ENCODE results near the gene GUCA1C. TPM values are rescaled to one million over a fixed set of nuclear protein-coding genes. Genes with fewer than 3 reads are reported as not detected.

The GUCA1C gene
- polyA plus RNA-seq, 1 donor (not counting 4 experiments of a cell fraction or from before 2014, with no cell fraction given): 0.26 TPM

- H3K4me1 ChIP-seq (ENCODE audit: control insufficient read depth, extremely low read depth, insufficient read depth, low read length): no peaks in the 10 kb centered on the region
- dilution Hi-C loops (cut with MboI; ENCODE audit: extremely low pct_ligation_motif_present, low sequenced_read_pairs): no loop called here
- no peak overlapping the region for H3K9ac ChIP-seq (ENCODE audit: control insufficient read depth, extremely low read depth, insufficient read depth, low read length)
- H3K79me2 ChIP-seq (ENCODE audit: control insufficient read depth, insufficient read depth, low read length): no peaks in the 10 kb centered on the region
- H3K9me3 ChIP-seq (ENCODE audit: control insufficient read depth, low read depth, low read length): no peaks in the 10 kb centered on the region
- TF ChIP-seq EZH2 (IDR thresholded peaks at IDR 0.05; ENCODE audit: low read length) (no peak), CTCF (optimal IDR thresholded peaks at IDR 0.05 in 1 of 3, IDR thresholded peaks at IDR 0.05 in 1 of 3, conservative IDR thresholded peaks at IDR 0.05 in 1 of 3; ENCODE audit: extremely low read depth in 1 of 3, insufficient read depth in 2 of 3, low read length in 3 of 3) (no peak)
- H3K9me1 ChIP-seq (ENCODE audit: control insufficient read depth, extremely low read depth, insufficient read depth, low read length): no peaks in the 10 kb centered on the region
- no peaks in the 10 kb centered on the region for H3K36me3 ChIP-seq (ENCODE audit: control insufficient read depth in 2 of 2, extremely low read depth in 1 of 2, insufficient read depth in 2 of 2, low read length in 2 of 2)
- FAIRE-seq (no peak), DNase-seq (ENCODE audit: low read depth, low spot score) (no peak)
- H3K27ac ChIP-seq (ENCODE audit: control insufficient read depth, insufficient read depth, low read length): no peak overlapping the region
- H2AFZ ChIP-seq (ENCODE audit: control insufficient read depth, low read length): no peak overlapping the region
- no peaks in the 10 kb centered on the region for H4K20me1 ChIP-seq (ENCODE audit: control insufficient read depth, extremely low read depth, insufficient read depth, low read length)
- H3K27me3 ChIP-seq (ENCODE audit: control insufficient read depth, extremely low read depth, insufficient read depth, low read length): no peaks in the 10 kb centered on the region
- H3K4me3 ChIP-seq (ENCODE audit: control insufficient read depth in 2 of 3, extremely low read depth in 1 of 3, insufficient read depth in 2 of 3, low read depth in 1 of 3, low read length in 3 of 3): no peak overlapping the region
- no peak overlapping the region for H3K4me2 ChIP-seq (ENCODE audit: control insufficient read depth, extremely low read depth, insufficient read depth, low read depth, low read length)
Observed at GRCh38 chr3:108972482-108972881, 18.8 kb upstream of the GUCA1C start.

DNA sequence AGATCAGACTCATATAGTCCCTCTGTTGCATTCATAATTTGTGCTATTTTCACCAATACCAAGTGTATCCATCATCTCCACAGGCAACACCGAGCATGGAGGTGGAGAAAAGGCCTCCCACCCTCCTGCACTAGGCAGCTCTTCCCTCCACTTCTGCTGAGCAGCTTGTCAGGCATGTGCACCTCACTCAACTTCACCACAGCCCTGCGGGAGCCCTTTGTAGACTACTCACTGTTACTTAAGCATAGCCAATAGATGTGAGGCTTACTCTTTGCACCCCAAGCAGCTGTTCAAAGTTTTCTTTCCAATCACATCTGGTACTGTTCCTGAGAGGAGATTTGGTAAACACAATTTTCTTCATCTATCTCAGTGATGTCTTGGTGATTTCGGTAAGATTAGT, 16.9 kb upstream of the GUCA1C start:
- no peaks in the 10 kb centered on the region for H3K79me2 ChIP-seq (ENCODE audit: control insufficient read depth, insufficient read depth, low read length)
- H3K27me3 ChIP-seq (ENCODE audit: control insufficient read depth, extremely low read depth, insufficient read depth, low read length): no peaks in the 10 kb centered on the region
- H2AFZ ChIP-seq (ENCODE audit: control insufficient read depth, low read length): no peak overlapping the region
- H3K27ac ChIP-seq (ENCODE audit: control insufficient read depth, insufficient read depth, low read length): no peak overlapping the region
- H3K4me1 ChIP-seq (ENCODE audit: control insufficient read depth, extremely low read depth, insufficient read depth, low read length): no peaks in the 10 kb centered on the region
- H4K20me1 ChIP-seq (ENCODE audit: control insufficient read depth, extremely low read depth, insufficient read depth, low read length): no peaks in the 10 kb centered on the region
- no peak overlapping the region for H3K4me2 ChIP-seq (ENCODE audit: control insufficient read depth, extremely low read depth, insufficient read depth, low read depth, low read length)
- H3K9me1 ChIP-seq (ENCODE audit: control insufficient read depth, extremely low read depth, insufficient read depth, low read length): no peaks in the 10 kb centered on the region
- dilution Hi-C loops (cut with MboI; ENCODE audit: extremely low pct_ligation_motif_present, low sequenced_read_pairs): no loop called here
- no peak overlapping the region for H3K4me3 ChIP-seq (ENCODE audit: control insufficient read depth in 2 of 3, extremely low read depth in 1 of 3, insufficient read depth in 2 of 3, low read depth in 1 of 3, low read length in 3 of 3)
- H3K9me3 ChIP-seq (ENCODE audit: control insufficient read depth, low read depth, low read length): no peaks in the 10 kb centered on the region
- DNase-seq (ENCODE audit: low read depth, low spot score) (no peak), FAIRE-seq (no peak)
- TF ChIP-seq CTCF (optimal IDR thresholded peaks at IDR 0.05 in 1 of 3, IDR thresholded peaks at IDR 0.05 in 1 of 3, conservative IDR thresholded peaks at IDR 0.05 in 1 of 3; ENCODE audit: extremely low read depth in 1 of 3, insufficient read depth in 2 of 3, low read length in 3 of 3) (no peak), EZH2 (IDR thresholded peaks at IDR 0.05; ENCODE audit: low read length) (no peak)
- no peak overlapping the region for H3K9ac ChIP-seq (ENCODE audit: control insufficient read depth, extremely low read depth, insufficient read depth, low read length)
- no peaks in the 10 kb centered on the region for H3K36me3 ChIP-seq (ENCODE audit: control insufficient read depth in 2 of 2, extremely low read depth in 1 of 2, insufficient read depth in 2 of 2, low read length in 2 of 2)
